Neutrophil (primary cell): ENCODE data around the gene SLC35C1.

ENCODE experiments used
- H3K27ac ChIP-seq: fragments of 200-600 bp; sonication (generic); 2 replicates; pipeline ENCODE4 v1.5.1; 2016; ENCODE audit warnings: mild to moderate bottlenecking, moderate library complexity
- H3K27me3 ChIP-seq: fragments of 200-600 bp; sonication (generic); 2 replicates; pipeline ENCODE4 v1.6.0; 2016; ENCODE audit warnings: mild to moderate bottlenecking
- H3K36me3 ChIP-seq: fragments of 200-600 bp; sonication (generic); 2 replicates; pipeline ENCODE4 v1.5.1; 2017
- H3K4me1 ChIP-seq, 2 experiments: fragments of 200-600 bp in 1 of 2; sonication (generic) in 1 of 2; 1 replicate in 1 of 2; 2 replicates in 1 of 2; pipeline versions ENCODE4 v1.5.1 to v1.6.1; 2013 to 2016; ENCODE audit warnings: low read depth in 1 of 2, low read length in 1 of 2, mild to moderate bottlenecking in 1 of 2, moderate library complexity in 1 of 2; ENCODE audit not compliant: control insufficient read depth in 1 of 2, insufficient read depth in 1 of 2
- H3K4me3 ChIP-seq, 2 experiments: fragments of 200-600 bp in 1 of 2; sonication (generic) in 1 of 2; 1 replicate in 1 of 2; 2 replicates in 1 of 2; pipeline ENCODE4 v1.5.1; 2013 to 2016; ENCODE audit warnings: low read depth in 1 of 2, low read length in 1 of 2, mild to moderate bottlenecking in 1 of 2, moderate library complexity in 1 of 2
- H3K9me3 ChIP-seq: fragments of 200-600 bp; sonication (generic); 2 replicates; pipeline ENCODE4 v1.5.1; 2016
- TF ChIP-seq, protein P1 (sequence below): fragments of 200-600 bp; sonication (generic); IDR thresholded peaks from 2 replicates; pipeline ENCODE4 v1.5.1; 2016; ENCODE audit warnings: antibody characterized with exemption

Gene SLC35C1

DNA sequence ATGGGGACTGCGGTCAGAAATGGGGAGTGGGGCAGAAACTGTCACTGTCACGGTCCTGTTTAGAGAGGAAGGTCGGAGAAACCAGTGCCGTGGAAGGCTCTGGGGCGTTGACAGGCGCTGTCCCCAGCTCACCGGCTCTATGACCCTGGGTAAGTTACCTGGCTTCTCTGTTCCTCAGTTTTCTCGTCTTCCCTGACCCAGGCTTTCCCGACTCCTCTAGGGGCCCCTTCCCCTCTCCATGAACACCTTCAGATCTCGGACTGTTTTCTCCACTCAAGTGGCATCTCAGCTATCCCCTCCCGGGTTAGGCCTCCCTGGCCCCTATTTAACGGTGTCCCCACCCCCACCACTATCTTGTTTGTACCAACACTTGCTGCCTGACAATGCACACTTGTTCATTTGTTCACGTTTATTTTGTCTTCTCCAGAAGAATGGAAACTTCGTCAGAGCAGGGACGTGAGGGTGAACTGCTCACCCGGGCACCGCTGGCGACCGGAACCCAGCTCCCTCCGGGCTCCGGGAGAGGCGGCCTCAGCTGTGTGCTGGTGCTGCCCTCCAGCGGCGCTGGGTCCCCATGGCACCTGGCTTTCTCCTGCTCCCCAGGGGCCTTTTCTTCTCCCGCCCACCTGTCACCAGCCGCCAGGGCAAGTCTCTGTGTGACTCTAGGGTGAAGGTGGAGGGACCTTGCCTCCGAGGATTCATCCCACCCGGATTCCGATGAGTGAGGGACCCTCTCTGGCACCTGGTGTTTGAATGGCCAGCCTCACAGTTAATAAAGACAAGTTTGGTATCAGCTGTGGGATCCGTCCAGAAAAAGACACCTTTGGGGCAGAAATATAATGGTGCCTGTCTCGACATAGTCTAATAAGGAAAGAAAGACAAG is 33.1 kb upstream of the SLC35C1 start:
- Histone ChIP-seq H3K4me1 (peaks cover 15 to 17% of the 10 kb centered on the region in 2 experiments), H3K27me3 (peaks cover 37% of the 10 kb centered on the region), H3K4me3 (peak overlapping the region; percentile 44 to 66), H3K9me3 (no peaks in the 10 kb centered on the region), H3K27ac (peak overlapping the region; percentile 72), H3K36me3 (no peaks in the 10 kb centered on the region)
- TF ChIP-seq, protein P1, sequence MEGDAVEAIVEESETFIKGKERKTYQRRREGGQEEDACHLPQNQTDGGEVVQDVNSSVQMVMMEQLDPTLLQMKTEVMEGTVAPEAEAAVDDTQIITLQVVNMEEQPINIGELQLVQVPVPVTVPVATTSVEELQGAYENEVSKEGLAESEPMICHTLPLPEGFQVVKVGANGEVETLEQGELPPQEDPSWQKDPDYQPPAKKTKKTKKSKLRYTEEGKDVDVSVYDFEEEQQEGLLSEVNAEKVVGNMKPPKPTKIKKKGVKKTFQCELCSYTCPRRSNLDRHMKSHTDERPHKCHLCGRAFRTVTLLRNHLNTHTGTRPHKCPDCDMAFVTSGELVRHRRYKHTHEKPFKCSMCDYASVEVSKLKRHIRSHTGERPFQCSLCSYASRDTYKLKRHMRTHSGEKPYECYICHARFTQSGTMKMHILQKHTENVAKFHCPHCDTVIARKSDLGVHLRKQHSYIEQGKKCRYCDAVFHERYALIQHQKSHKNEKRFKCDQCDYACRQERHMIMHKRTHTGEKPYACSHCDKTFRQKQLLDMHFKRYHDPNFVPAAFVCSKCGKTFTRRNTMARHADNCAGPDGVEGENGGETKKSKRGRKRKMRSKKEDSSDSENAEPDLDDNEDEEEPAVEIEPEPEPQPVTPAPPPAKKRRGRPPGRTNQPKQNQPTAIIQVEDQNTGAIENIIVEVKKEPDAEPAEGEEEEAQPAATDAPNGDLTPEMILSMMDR, result peak; percentile 72

DNA sequence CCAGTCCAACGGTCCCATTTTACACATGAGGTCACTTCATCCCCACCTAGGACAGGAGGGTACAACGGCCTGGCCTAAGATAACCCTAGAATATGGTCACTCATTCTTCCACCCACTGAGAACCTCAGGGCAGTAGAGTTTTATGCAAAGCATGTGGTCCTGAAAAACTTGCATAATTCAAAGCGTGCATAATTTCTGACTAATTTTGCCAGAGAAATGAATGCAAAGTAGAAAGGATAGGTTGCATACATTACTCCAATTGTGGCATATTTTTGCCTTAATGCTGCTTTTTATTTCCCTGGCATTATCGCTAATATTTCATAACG is 32.5 kb upstream of the SLC35C1 start:
- H3K27me3 ChIP-seq, result peaks cover 31% of the 10 kb centered on the region
- peak overlapping the region in 1 of 2 experiments; percentile 66 for H3K4me3 ChIP-seq
- TF ChIP-seq, protein P1, result no peak
- H3K4me1 ChIP-seq, result peaks cover 18 to 23% of the 10 kb centered on the region in 2 experiments
- H3K27ac ChIP-seq, result no peak overlapping the region
- H3K36me3 ChIP-seq, result no peaks in the 10 kb centered on the region
- no peaks in the 10 kb centered on the region for H3K9me3 ChIP-seq

DNA sequence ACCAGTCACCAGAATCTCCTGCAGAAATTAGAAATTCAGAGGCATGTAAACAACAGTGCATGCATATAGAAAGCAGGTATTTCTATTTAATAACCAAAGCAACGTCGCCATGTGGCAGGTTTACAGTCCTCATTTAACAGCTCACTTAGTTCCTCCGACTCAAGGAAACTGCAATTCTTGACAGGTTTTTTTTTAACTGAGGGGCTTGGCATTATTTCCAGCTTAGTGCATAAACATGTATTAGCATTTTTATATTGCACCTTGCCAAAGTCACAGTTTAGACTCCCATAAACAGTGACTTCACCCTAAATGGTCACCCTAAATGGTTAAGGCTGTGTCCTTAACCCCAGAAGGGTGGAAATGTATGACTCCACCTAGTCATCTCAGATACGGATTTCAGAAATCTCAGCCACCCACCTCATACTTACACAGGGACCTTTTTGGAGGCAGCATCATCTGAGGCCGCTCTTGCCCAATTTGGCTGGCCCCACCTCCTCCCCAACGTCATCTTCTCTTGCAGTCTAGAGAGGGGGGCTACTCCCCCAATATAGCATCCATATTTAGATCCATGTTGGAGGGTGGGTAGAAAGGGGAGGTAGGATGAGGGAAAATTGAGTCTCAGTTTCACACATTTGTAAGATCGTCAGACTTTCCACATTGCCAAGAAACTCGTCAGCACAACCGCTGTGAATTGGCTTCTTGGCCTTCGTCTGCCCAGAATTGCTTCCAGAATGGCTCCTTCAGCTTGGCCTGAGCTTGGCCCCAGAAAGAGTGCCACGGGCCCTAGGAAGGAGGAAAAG is 31.8 kb upstream of the SLC35C1 start:
- Histone ChIP-seq H3K27me3 (peaks cover 24% of the 10 kb centered on the region), H3K36me3 (no peaks in the 10 kb centered on the region), H3K4me3 (no peak overlapping the region), H3K4me1 (peaks cover 18 to 23% of the 10 kb centered on the region in 2 experiments), H3K9me3 (no peaks in the 10 kb centered on the region), H3K27ac (no peak overlapping the region)
- TF ChIP-seq, protein P1, result no peak

DNA sequence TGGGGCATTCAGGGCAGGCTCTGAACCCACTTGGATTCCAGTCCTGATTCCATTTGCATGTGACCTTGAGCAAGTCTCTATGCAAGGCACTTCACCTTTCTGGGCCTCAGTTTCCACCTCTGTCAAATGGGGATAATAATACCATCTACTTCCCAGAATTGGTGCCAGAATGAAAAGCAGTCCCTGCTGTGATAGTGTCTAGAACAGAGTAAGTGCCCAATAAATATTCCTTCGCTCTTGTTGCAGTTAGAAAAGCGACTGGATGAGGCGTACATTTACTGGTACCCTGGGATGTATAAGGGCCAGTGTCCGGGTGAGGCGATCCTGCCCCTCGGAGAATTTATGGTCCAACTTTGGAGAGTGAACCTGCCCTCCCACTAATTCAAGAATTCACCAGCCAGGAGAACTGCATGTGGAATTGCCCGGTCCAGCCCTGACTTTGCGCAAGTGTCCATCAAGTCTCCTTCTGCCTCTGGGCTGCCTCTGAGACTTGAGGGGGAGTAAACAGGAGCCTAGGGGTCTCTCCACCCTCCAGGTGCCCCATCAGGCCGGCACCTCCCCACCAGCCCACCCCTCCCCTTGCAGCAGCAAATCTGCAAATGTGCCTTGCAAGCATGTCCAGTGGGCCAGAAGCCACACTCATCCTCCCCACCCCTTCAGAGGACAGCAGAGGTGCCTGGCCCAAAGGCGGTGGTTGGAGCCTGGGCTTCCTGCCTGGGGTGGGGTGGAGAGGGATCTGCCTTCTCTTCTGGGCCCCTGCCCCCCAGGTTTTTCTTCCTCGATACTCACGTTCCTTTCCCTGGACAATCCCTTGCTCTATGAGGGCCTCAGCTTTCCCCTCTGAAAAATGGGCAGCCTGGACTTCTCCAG is 30.9 kb upstream of the SLC35C1 start:
- H3K27me3 ChIP-seq, result peaks cover 22% of the 10 kb centered on the region
- H3K9me3 ChIP-seq, result no peaks in the 10 kb centered on the region
- H3K27ac ChIP-seq, result no peak overlapping the region
- H3K4me3 ChIP-seq, result no peak overlapping the region
- H3K4me1 ChIP-seq, result peaks cover 18 to 23% of the 10 kb centered on the region in 2 experiments
- no peaks in the 10 kb centered on the region for H3K36me3 ChIP-seq
- TF ChIP-seq, protein P1, result no peak

DNA sequence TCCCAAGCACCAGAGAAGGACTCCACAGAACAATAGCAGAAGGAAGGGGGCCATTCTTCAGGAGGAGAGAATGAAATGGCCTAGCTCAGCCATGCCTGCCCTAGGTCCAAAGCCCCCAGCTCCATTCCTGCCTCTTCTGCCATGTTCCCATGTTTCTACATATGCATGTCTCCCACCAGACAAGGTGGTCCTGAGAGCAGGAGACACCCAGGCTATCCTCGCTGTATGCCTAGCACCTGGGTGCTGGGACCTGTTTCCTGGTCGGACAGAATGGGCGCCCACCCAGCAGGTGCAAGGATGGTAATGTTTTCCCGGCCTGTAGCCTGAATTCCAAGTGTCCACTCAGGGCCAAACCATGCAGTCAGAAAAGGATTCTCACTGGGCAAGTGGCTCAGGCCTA is 30.2 kb upstream of the SLC35C1 start:
- Histone ChIP-seq H3K9me3 (no peaks in the 10 kb centered on the region), H3K4me3 (no peak overlapping the region), H3K27me3 (peaks cover 14% of the 10 kb centered on the region), H3K4me1 (peaks cover 18 to 23% of the 10 kb centered on the region in 2 experiments), H3K36me3 (no peaks in the 10 kb centered on the region), H3K27ac (no peak overlapping the region)
- TF ChIP-seq, protein P1, result no peak
